Measurements from ENCODE around the gene PSME2. TPM values are rescaled to one million over a fixed set of nuclear protein-coding genes. Genes with fewer than 3 reads are reported as not detected.

Gene PSME2
- total and polyA plus RNA-seq, 2 experiments from 2014 or later = 54.0 to 259 TPM

DNA sequence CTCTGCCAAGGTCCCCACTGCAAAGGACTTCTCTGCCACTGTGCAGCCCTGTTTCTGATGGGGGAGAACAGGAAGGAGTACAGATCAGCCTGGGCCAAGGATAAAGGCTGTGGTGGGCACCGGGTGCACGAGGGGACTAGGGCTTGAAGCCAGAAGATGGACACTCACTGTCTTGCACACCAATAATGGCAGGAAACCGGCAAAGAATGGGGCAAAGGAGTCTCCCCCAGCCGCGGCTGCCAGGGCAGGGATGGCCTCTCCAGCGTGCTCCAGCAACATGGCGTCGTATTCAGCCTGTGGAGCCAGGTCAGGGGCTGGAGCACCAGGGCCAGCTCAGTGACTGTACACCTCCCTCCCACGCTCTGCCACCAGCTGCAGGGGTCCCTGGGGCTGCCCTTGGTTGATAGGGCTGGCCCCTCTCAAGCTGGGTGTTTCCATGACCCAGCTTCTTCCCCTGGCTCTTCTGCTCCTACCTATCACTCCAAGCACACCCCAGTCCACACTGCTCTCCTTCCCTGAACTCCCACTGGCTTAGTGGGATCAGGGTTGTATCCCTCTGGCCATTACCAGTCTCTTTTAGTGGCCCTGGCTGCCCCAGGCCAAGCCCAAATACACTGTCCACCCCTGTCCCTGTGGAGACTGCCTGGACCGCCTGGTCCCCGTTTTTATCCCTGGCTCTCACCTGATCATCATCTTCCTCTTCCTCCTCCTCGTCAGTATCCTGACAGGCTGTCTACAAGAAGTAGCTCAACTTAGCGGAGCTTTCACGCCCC lies 35.9 kb upstream of the PSME2 start:
- Histone ChIP-seq H2AFZ (no peak overlapping the region), H3K9me2 (ENCODE audit: insufficient read depth) (no peaks in the 10 kb centered on the region), H3K4me1 (ENCODE audit: insufficient read depth) (no peaks in the 10 kb centered on the region), H3K27me3 (ENCODE audit: insufficient read depth) (no peaks in the 10 kb centered on the region), H3F3A (replicated peaks; ENCODE audit: low read depth) (no peaks in the 10 kb centered on the region), H4K20me1 (replicated peaks; ENCODE audit: insufficient read depth) (no peaks in the 10 kb centered on the region; the same call in 1 of the 2 replicates), H3K4me2 (no peak overlapping the region), H3K27ac (ENCODE audit: low read depth) (no peak overlapping the region), H3K4me3 (no peak overlapping the region), H3K79me2 (replicated peaks; ENCODE audit: insufficient read depth) (peaks cover 6% of the 10 kb centered on the region; the same call in 1 of the 2 replicates), H3K36me3 (ENCODE audit: insufficient read depth) (no peaks in the 10 kb centered on the region; the same call in 1 of the 2 replicates)
- peaks cover 3% of the 10 kb centered on the region; the same call in 2 of the 3 replicates for H3K9me3 Mint-ChIP-seq
- DNase-seq (ENCODE audit: low spot score) = no peak
- H3K4me3 Mint-ChIP-seq = peak overlapping the region; percentile 24; the same call in 1 of the 3 replicates
- H3K36me3 Mint-ChIP-seq (ENCODE audit: low read depth) = peaks cover 81% of the 10 kb centered on the region
- no peak for ATAC-seq
- H3K27ac Mint-ChIP-seq = peak overlapping the region; percentile 56; the same call in 1 of the 2 replicates
- peaks cover 34% of the 10 kb centered on the region for H3K27me3 Mint-ChIP-seq (ENCODE audit: insufficient read depth, low read depth, poor library complexity)
- TF ChIP-seq, protein P1, sequence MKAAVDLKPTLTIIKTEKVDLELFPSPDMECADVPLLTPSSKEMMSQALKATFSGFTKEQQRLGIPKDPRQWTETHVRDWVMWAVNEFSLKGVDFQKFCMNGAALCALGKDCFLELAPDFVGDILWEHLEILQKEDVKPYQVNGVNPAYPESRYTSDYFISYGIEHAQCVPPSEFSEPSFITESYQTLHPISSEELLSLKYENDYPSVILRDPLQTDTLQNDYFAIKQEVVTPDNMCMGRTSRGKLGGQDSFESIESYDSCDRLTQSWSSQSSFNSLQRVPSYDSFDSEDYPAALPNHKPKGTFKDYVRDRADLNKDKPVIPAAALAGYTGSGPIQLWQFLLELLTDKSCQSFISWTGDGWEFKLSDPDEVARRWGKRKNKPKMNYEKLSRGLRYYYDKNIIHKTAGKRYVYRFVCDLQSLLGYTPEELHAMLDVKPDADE (IDR thresholded peaks at IDR 0.05) = no peak
- TF ChIP-seq STAT1 (IDR thresholded peaks at IDR 0.05; ENCODE audit: unreplicated experiment) (no peak), ZNF331 (CRISPR knock-in tag; IDR thresholded peaks at IDR 0.05; ENCODE audit: low read depth) (no peak), NANOG (IDR thresholded peaks at IDR 0.05; ENCODE audit: borderline replicate concordance) (no peak), EZH2 (IDR thresholded peaks at IDR 0.05; ENCODE audit: low read depth, unreplicated experiment) (no peak), ZNF114 (CRISPR knock-in tag; IDR thresholded peaks at IDR 0.05) (no peak)
- TF ChIP-seq, protein P2, sequence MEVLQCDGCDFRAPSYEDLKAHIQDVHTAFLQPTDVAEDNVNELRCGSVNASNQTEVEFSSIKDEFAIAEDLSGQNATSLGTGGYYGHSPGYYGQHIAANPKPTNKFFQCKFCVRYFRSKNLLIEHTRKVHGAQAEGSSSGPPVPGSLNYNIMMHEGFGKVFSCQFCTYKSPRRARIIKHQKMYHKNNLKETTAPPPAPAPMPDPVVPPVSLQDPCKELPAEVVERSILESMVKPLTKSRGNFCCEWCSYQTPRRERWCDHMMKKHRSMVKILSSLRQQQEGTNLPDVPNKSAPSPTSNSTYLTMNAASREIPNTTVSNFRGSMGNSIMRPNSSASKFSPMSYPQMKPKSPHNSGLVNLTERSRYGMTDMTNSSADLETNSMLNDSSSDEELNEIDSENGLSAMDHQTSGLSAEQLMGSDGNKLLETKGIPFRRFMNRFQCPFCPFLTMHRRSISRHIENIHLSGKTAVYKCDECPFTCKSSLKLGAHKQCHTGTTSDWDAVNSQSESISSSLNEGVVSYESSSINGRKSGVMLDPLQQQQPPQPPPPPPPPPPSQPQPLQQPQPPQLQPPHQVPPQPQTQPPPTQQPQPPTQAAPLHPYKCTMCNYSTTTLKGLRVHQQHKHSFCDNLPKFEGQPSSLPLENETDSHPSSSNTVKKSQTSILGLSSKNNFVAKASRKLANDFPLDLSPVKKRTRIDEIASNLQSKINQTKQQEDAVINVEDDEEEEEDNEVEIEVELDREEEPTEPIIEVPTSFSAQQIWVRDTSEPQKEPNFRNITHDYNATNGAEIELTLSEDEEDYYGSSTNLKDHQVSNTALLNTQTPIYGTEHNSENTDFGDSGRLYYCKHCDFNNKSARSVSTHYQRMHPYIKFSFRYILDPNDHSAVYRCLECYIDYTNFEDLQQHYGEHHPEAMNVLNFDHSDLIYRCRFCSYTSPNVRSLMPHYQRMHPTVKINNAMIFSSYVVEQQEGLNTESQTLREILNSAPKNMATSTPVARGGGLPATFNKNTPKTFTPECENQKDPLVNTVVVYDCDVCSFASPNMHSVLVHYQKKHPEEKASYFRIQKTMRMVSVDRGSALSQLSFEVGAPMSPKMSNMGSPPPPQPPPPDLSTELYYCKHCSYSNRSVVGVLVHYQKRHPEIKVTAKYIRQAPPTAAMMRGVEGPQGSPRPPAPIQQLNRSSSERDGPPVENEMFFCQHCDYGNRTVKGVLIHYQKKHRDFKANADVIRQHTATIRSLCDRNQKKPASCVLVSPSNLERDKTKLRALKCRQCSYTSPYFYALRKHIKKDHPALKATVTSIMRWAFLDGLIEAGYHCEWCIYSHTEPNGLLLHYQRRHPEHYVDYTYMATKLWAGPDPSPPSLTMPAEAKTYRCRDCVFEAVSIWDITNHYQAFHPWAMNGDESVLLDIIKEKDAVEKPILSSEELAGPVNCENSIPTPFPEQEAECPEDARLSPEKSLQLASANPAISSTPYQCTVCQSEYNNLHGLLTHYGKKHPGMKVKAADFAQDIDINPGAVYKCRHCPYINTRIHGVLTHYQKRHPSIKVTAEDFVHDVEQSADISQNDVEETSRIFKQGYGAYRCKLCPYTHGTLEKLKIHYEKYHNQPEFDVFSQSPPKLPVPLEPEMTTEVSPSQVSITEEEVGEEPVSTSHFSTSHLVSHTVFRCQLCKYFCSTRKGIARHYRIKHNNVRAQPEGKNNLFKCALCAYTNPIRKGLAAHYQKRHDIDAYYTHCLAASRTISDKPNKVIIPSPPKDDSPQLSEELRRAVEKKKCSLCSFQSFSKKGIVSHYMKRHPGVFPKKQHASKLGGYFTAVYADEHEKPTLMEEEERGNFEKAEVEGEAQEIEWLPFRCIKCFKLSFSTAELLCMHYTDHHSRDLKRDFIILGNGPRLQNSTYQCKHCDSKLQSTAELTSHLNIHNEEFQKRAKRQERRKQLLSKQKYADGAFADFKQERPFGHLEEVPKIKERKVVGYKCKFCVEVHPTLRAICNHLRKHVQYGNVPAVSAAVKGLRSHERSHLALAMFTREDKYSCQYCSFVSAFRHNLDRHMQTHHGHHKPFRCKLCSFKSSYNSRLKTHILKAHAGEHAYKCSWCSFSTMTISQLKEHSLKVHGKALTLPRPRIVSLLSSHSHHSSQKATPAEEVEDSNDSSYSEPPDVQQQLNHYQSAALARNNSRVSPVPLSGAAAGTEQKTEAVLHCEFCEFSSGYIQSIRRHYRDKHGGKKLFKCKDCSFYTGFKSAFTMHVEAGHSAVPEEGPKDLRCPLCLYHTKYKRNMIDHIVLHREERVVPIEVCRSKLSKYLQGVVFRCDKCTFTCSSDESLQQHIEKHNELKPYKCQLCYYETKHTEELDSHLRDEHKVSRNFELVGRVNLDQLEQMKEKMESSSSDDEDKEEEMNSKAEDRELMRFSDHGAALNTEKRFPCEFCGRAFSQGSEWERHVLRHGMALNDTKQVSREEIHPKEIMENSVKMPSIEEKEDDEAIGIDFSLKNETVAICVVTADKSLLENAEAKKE (CRISPR knock-in tag; IDR thresholded peaks at IDR 0.05) = no peak
- H3K4me1 Mint-ChIP-seq = peaks cover 4% of the 10 kb centered on the region
